HK-2 (cell line): ENCODE measurements around the gene SCN1A.
"Not testable (repeated sequence)": the region's sequence is repeated elsewhere in the genome, so short reads cannot be mapped to it uniquely, and the experiment has no call there.

Experiments used
- DNase-seq: peaks from one replicate; pipeline ENCODE4 v3.0.0-alpha.2; 2018; ENCODE audit not compliant: unreplicated experiment

The SCN1A gene

GRCh38 chr2:166135152-166135848 lies 7.5 kb upstream of the SCN1A start:
- DNase-seq: no peak

- DNase-seq: no peak
These were observed 6.7 kb upstream of the SCN1A start for GRCh38 chr2:166134252-166135151.

GRCh38 chr2:166133653-166134052 lies 5.8 kb upstream of the SCN1A start:
- DNase-seq: no peak

- no peak for DNase-seq
These were observed 311 bp upstream of the SCN1A start for GRCh38 chr2:166128156-166128505.

GRCh38 chr2:166126007-166126639 lies 1.7 kb downstream of the SCN1A start:
- DNase-seq: no peak

GRCh38 chr2:166125557-166125956 lies 2.3 kb downstream of the SCN1A start:
- no peak for DNase-seq

GRCh38 chr2:166118180-166118579 lies 9.6 kb downstream of the SCN1A start:
- DNase-seq: no peak

GRCh38 chr2:166117491-166117890 lies 10.3 kb downstream of the SCN1A start:
- no peak for DNase-seq

GRCh38 chr2:166115589-166115988 lies 12.2 kb downstream of the SCN1A start:
- no peak for DNase-seq

- no peak for DNase-seq
These were observed 15.6 kb downstream of the SCN1A start for GRCh38 chr2:166112193-166112605.

- DNase-seq: peak; percentile 1
These were observed 21.3 kb downstream of the SCN1A start for GRCh38 chr2:166106431-166107015.

- DNase-seq: no peak
These were observed 23.0 kb downstream of the SCN1A start for GRCh38 chr2:166104773-166105172.

- no peak for DNase-seq
These were observed 23.7 kb downstream of the SCN1A start for GRCh38 chr2:166104084-166104483.

- not testable (repeated sequence) for DNase-seq
These were observed 24.5 kb downstream of the SCN1A start for GRCh38 chr2:166103277-166103676.

- no peak for DNase-seq
These were observed 33.5 kb downstream of the SCN1A start for GRCh38 chr2:166094325-166094724.

GRCh38 chr2:166092889-166093288 lies 34.9 kb downstream of the SCN1A start:
- no peak for DNase-seq

- no peak for DNase-seq
These were observed 36.4 kb downstream of the SCN1A start for GRCh38 chr2:166091439-166091838.

- no peak for DNase-seq
These were observed 36.9 kb downstream of the SCN1A start for GRCh38 chr2:166090908-166091307.

- no peak for DNase-seq
These were observed 37.5 kb downstream of the SCN1A start for GRCh38 chr2:166090346-166090745.

- no peak for DNase-seq
These were observed 39.2 kb downstream of the SCN1A start for GRCh38 chr2:166088634-166089033.

- DNase-seq: no peak
These were observed 43.5 kb downstream of the SCN1A start for GRCh38 chr2:166084301-166084700.

GRCh38 chr2:166082736-166083135 lies 45.1 kb downstream of the SCN1A start:
- no peak for DNase-seq
